Brain pericyte (primary cell): Measurements from ENCODE around the gene BICRAL.
"Not testable (repeated sequence)": the region's sequence is repeated elsewhere in the genome, so short reads cannot be mapped to it uniquely, and the experiment has no call there.

Source experiments
- DNase-seq: peaks from one replicate; pipeline ENCODE4 v3.0.0-alpha.2; 2012; ENCODE audit warnings: low read depth, low spot score

The BICRAL gene

GRCh38 chr6:42790549-42791181 is 8.8 kb downstream of the BICRAL start:
- no peak for DNase-seq

GRCh38 chr6:42791706-42792320 is 10.0 kb downstream of the BICRAL start:
- DNase-seq: no peak

GRCh38 chr6:42795651-42796050 is 13.8 kb downstream of the BICRAL start:
- DNase-seq: no peak

- no peak for DNase-seq
Measured at GRCh38 chr6:42796171-42796570, 14.3 kb downstream of the BICRAL start.

GRCh38 chr6:42797696-42798095 is 15.8 kb downstream of the BICRAL start:
- not testable (repeated sequence) for DNase-seq

- no peak for DNase-seq
Measured at GRCh38 chr6:42805297-42805861, 23.5 kb downstream of the BICRAL start.

DNA sequence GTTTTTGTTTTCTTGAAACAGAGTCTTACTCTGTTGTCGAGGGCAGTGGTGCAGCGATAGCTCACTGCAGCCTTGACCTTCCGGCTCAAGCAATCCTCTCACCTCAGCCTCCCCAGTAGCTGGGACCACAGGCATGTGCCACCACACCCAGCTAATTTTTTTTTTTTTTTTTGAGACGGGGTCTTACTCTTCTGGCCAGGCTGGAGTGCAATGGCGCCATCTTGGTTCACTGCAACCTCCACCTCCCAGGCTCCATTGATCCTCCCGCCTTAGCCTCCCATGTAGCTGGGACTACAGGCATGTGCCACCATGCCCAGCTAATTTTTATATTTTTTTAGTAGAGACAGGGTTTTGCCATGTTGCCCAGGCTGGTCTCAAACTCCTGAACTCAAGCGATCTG is 24.5 kb downstream of the BICRAL start:
- not testable (repeated sequence) for DNase-seq

DNA sequence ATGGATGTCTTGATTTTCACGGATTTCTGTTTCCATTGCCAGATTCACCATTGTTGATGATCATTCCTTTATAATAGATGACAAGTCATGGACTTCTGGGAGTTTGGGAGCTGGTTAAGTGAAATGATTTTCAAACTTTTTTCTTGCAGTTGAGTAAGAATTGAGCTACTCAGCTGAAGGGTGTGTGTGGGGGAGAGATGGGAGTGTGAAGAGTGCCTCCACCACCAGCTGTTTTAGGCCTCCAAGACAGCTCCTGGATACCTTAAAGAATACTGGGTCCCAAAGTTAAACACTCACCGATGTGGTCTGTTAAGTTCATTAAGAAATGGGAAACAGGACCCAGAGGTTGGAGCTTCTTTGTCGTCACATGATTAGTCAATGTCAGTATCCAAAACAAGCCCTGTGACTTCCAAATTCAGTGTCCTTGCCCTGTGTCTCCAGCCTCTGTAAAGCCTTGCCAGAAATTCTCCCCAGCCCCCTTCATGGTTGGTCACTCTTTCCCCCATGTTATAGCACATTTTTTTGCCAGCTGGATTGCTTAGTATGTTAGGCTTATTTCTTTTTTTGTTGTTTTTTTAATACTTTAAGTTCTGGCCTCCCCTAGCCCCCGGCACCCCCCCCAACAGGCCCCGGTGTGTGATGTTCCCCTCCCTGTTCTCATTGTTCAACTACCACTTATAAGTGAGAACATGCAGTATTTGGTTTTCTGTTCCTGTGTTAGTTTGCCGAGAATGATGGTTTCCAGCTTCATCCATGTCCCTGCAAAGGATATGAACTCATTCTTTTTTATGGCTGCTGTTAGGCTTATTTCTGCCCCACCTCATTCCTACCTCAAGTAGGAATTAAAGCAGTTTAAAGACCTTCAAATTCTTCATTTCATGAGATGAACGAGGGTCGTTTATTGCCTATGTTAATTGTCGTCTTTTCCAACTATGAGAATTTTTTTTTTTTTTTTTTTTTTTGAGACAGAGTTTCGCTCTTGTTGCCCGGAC is 26.9 kb downstream of the BICRAL start:
- no peak for DNase-seq

DNA sequence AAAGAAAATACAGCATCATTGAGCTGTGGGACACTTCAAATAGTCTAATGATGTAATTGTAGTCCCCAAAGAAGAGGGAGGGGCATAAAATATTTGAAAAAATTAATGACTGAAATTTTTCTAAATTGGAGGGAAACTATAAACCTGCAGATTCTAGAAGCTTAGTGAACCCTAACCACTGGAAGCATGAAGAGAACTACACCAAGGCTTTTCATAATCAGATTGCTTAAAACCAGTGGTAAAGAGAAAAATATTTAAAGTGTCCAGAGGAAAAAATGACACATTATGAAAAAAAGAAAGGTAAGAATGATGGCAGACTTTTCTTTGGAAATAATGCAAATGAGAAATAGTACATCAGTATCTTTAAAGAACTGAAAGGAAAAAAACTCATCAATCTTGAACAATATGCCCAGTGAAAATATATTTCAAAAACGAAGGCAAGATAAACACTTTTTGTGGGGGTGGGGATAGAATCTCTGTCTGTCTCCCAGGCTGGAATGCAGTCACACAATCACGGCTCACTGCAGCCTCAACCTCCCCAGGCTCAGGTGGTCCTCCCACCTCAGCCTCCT is 31.3 kb downstream of the BICRAL start:
- DNase-seq: no peak

DNA sequence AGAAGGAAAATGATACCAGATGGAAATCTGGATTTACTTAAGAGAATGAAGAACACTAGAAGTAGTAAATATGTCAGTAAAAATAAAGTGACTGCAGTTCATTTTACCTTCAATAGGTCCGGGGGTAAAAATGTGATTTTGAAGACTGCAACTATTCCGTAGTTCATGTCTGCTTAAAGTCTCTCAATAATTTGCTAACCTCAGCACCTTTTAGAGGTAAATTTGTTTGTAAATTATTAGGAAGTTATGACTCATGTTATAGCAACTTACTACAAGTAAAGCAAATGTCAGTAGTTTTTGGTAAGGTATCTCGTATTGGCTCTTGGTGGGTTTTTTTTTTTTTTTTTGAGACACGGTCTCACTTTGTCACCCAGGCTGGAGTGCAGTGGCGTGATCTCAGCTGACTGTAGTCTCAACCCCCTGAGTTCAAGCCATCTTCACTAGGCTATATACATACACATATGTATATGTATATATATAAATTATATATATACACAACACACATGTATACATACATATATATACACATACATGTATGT is 32.1 kb downstream of the BICRAL start:
- DNase-seq: no peak

DNA sequence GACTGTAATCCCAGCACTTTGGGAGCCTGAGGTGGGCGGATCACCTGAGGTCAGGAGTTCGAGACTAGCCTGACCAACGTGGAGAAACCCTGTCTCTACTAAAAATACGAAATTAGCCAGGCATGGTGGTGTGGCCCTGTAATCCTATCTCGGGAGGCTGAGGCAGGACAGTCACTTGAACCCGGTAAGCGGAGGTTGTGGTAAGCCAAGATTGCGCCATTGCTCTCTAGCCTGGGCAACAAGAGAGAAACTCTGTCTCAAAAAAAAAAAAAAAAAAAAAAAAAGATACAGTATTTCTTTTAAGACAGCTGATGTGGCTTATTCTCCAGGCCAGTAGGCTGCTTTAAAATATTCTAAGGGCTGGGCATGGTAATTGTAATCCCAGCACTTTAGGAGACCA is 33.9 kb downstream of the BICRAL start:
- not testable (repeated sequence) for DNase-seq

DNA sequence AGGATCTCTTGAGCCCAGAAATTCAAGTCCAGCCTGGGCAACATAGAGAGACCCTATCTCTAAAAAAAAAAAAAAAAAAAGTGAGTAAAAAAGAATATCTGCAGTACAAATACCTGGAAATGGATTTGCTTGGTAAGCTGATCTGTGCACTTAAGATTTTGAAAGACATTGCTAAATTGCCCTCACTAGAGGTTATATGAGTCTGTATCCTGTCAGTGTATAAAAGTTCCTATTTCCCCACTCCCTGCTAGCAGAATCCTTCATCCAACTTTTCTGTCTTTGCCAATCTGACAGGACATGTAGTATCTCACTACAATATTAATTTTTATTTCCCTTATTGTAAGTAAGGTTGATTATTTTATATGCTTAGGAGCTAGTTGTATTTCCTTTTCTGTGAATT is 36.1 kb downstream of the BICRAL start:
- DNase-seq: no peak

GRCh38 chr6:42818416-42818815 is 36.6 kb downstream of the BICRAL start:
- DNase-seq: no peak

- DNase-seq: no peak
Measured at GRCh38 chr6:42818878-42819277, 37.0 kb downstream of the BICRAL start.

DNA sequence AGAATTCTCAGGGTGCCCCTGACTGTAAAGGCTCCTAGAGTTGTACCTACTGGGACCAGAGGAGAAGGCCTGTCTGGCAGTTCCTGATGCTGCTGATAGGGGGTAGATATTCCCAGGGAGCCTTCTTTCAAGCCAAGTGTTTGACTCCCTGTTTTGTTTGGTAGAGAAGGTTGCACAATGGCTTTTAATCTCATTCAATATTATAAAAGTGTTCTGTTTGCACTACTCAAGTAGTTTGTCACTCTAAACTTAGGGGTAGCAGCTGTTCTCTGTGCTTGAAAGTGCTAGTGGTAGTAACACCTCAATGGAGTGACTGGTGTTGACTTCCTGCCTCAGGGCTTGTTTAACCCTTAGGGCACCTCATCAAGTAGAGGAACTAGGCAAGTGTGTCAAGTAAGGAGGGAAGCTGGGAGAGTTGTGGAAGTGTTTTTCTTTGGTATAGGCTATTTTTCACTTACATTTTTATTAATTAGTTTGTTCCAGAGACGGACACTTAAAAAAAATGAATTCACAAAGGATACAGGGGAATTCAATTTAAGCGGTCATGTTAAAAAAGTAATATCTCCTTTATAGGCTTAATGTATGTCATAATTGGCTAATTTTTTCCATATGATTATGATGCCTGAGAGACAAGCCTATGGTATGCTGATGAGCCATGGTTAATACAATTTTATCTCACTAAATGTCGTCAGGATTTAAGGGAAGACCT is 38.1 kb downstream of the BICRAL start:
- no peak for DNase-seq

- DNase-seq: no peak
Measured at GRCh38 chr6:42820512-42821340, 38.9 kb downstream of the BICRAL start.

GRCh38 chr6:42821341-42821668 is 39.5 kb downstream of the BICRAL start:
- DNase-seq: no peak

DNA sequence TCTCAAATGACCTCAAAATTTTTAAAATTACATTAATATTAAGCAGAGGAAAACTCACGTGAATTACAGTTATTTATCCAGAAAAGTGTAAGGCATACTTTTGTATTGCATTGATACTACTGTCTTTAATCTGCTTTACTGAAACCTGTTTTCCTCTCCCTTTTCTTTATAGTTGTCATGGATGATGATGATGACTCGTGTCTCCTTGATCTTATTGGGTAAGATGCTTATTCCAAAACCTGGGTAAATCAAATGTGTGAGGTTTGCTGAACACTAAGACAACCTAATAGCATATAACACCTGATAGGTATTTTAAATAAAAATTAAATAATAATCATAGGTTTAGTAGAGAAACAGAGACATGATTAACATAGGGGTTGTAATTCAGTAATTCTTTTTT is 40.0 kb downstream of the BICRAL start:
- DNase-seq: no peak

DNA sequence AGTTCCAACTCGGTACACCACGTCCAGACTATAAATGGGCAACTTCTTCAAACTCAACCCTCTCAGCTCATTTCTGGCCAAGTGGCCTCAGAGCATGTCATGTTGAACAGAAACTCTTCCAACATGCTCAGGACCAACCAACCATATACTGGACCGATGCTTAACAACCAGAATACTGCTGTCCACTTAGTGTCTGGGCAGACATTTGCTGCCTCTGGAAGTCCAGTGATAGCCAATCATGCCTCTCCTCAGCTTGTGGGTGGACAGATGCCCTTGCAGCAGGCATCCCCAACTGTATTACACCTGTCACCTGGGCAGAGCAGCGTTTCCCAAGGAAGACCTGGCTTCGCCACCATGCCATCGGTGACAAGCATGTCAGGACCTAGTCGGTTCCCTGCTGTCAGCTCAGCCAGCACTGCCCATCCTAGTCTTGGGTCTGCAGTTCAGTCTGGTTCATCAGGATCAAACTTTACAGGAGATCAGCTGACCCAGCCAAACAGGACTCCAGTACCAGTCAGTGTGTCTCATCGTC is 47.8 kb downstream of the BICRAL start:
- DNase-seq: no peak

DNA sequence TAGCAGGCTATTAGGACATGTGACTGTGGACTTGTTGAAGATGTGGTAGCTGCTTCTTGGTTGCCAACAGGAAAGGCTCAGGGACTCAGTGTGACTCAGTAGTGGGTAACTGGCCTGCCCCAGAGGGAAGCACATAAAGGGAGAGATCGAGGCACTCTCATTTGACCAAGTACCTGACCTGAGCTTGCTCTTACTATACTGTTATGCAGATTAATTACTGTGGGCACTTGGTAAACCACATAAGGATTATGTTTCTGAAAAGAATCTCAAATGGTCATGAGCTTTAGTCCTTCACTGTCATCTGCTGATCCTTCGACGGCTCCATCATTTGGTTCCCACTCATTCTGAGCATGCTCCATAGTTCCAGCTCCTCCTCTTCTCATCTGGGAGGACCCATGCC is 49.4 kb downstream of the BICRAL start:
- DNase-seq: no peak
